Endothelial cell of umbilical vein (primary cell): ENCODE measurements around the gene SRSF1. TPM values are rescaled to one million over a fixed set of nuclear protein-coding genes. Genes with fewer than 3 reads are reported as not detected.

Experiments used
- BruUV-seq: library from RNA; stranded (reverse); fragments of 400-500 nt; replicated peaks from 2 replicates; lab custom pipeline; 2021; lab: Mats Ljungman, UMichigan
- CTCF ChIA-PET: fragments of 300-600, 350-600 bp; sonication (Branson Sonifier 250); formaldehyde crosslinking; loops from one replicate; lab custom pipeline; 2021; ENCODE audit warnings: antibody characterized with exemption, inconsistent platforms; lab: Charles Lee
- POLR2A ChIA-PET: fragments of 300-600, 350-600 bp; sonication (Branson Sonifier 250); formaldehyde crosslinking; loops from one replicate; lab custom pipeline; 2021; ENCODE audit warnings: antibody characterized with exemption, inconsistent platforms; lab: Charles Lee
- DNase-seq: peaks from one replicate; pipeline ENCODE4 v3.0.0-alpha.2; 2011; ENCODE audit warnings: low read depth, low spot score
- FAIRE-seq: peaks from 2 replicates; lab custom pipeline; 2011; peaks lifted over from hg19 to GRCh38; lab: Jason Lieb, UNC
- H2AFZ ChIP-seq: 2 replicates; pipeline ENCODE4 v1.6.0; 2012; ENCODE audit warnings: low read depth, low read length, control low read depth, inconsistent platforms
- H3K27ac ChIP-seq: 2 replicates; pipeline ENCODE4 v1.5.1; 2011; ENCODE audit warnings: low read depth, mild to moderate bottlenecking, control low read depth, low read length, moderate library complexity; ENCODE audit not compliant: insufficient read depth
- H3K27me3 ChIP-seq, 2 experiments: 2 replicates each; pipeline versions ENCODE4 v1.6.0 to v1.6.1; 2011; ENCODE audit warnings: low read length in 2 of 2, mixed read lengths in 1 of 2; ENCODE audit not compliant: control insufficient read depth in 2 of 2, insufficient read depth in 2 of 2
- H3K36me3 ChIP-seq, 2 experiments: 2 replicates in 1 of 2; 3 replicates in 1 of 2; pipeline ENCODE4 v1.5.1; 2011; ENCODE audit warnings: low read length in 2 of 2, mild to moderate bottlenecking in 1 of 2, moderate library complexity in 1 of 2; ENCODE audit not compliant: control insufficient read depth in 2 of 2, insufficient read depth in 2 of 2; ENCODE audit errors: extremely low read depth in 1 of 2
- H3K4me1 ChIP-seq: 3 replicates; pipeline ENCODE4 v1.5.1; 2011; ENCODE audit warnings: mild to moderate bottlenecking, low read length; ENCODE audit not compliant: control insufficient read depth, insufficient read depth; ENCODE audit errors: extremely low read depth
- H3K4me2 ChIP-seq: 2 replicates; pipeline ENCODE4 v1.6.1; 2011; ENCODE audit warnings: low read length, control low read depth, mixed read lengths; ENCODE audit not compliant: insufficient read depth
- H3K4me3 ChIP-seq, 3 experiments: fragments of 200-600 bp in 1 of 3; sonication (generic), shearing (Covaris generic) in 1 of 3; replicated peaks in 1 of 3; 2 replicates each; pipeline ENCODE4 v1.5.1; 2011 to 2016; ENCODE audit warnings: control low read depth in 3 of 3, low read length in 3 of 3, mild to moderate bottlenecking in 2 of 3, inconsistent platforms in 1 of 3, low read depth in 1 of 3, moderate library complexity in 1 of 3; ENCODE audit not compliant: insufficient read depth in 1 of 3
- H3K79me2 ChIP-seq: 2 replicates; pipeline ENCODE4 v1.6.0; 2012; ENCODE audit warnings: low read length, inconsistent platforms; ENCODE audit not compliant: control insufficient read depth, insufficient read depth
- H3K9ac ChIP-seq: replicated peaks from 2 replicates; pipeline ENCODE3; 2011; ENCODE audit warnings: low read length, control low read depth; ENCODE audit not compliant: insufficient read depth; ENCODE audit errors: extremely low read depth
- H3K9me1 ChIP-seq: replicated peaks from 3 replicates; pipeline ENCODE4 v1.6.0; 2011; ENCODE audit warnings: mild to moderate bottlenecking, low read length; ENCODE audit not compliant: control insufficient read depth, insufficient read depth; ENCODE audit errors: extremely low read depth
- H3K9me3 ChIP-seq: replicated peaks from 2 replicates; pipeline ENCODE4 v1.5.1; 2012; ENCODE audit warnings: low read length, inconsistent platforms; ENCODE audit not compliant: control insufficient read depth, insufficient read depth
- H4K20me1 ChIP-seq: replicated peaks from 2 replicates; pipeline ENCODE3; 2011; ENCODE audit warnings: mild to moderate bottlenecking, low read length; ENCODE audit not compliant: control insufficient read depth, insufficient read depth; ENCODE audit errors: extremely low read depth
- EZH2 ChIP-seq: IDR thresholded peaks from 2 replicates; pipeline ENCODE4 v1.6.1; 2012; ENCODE audit warnings: borderline replicate concordance, low read depth, mild to moderate bottlenecking, moderate library complexity, low read length, inconsistent platforms; ENCODE audit not compliant: severe bottlenecking
- FOS ChIP-seq: IDR thresholded peaks from 2 replicates; pipeline ENCODE4 v1.6.1; 2011; ENCODE audit warnings: mild to moderate bottlenecking, low read length, moderate library complexity, borderline replicate concordance; ENCODE audit not compliant: insufficient read depth
- GATA2 ChIP-seq: IDR thresholded peaks from 2 replicates; pipeline ENCODE4 v1.7.0; 2011; ENCODE audit warnings: low read depth, mild to moderate bottlenecking, moderate library complexity, mixed read lengths, low read length; ENCODE audit not compliant: insufficient read length, insufficient read depth
- JUN ChIP-seq: IDR thresholded peaks from 2 replicates; pipeline ENCODE4 v1.6.1; 2011; ENCODE audit warnings: borderline replicate concordance, low read depth; ENCODE audit not compliant: insufficient read length, insufficient read depth
- MYC ChIP-seq: IDR thresholded peaks from one replicate; pipeline ENCODE4 v1.6.1; 2011; ENCODE audit warnings: mild to moderate bottlenecking, low read depth, low read length
- POLR2A ChIP-seq: IDR thresholded peaks from 2 replicates; pipeline ENCODE4 v1.6.1; 2012; ENCODE audit warnings: low read depth, mild to moderate bottlenecking, control low read depth, low read length
- POLR2AphosphoS5 ChIP-seq: IDR thresholded peaks from 2 replicates; pipeline ENCODE4 v1.6.1; 2012; ENCODE audit warnings: low read depth, mild to moderate bottlenecking, control low read depth, low read length, moderate library complexity; ENCODE audit not compliant: insufficient read depth
- dilution Hi-C: fragments of 300-500 bp; cut with MboI; formaldehyde crosslinking; loops from one replicate; pipeline ENCODE4 v1.15.0; 2019; ENCODE audit warnings: low sequenced_read_pairs; ENCODE audit not compliant: extremely low pct_ligation_motif_present
- intact Hi-C: fragments of 100-400 bp; cut with micrococcal nuclease; formaldehyde crosslinking; loops from one replicate; pipeline ENCODE4 v1.10.0; 2022
- polyA plus RNA-seq, 4 experiments: library from polyadenylated mRNA; depleted of rRNA in 3 of 4; stranded (reverse) in 3 of 4; unstranded in 1 of 4; fragments of >200 nt; gene quantifications; 2 replicates each; pipeline versions ENCODE4 v1.2.1 to v1.2.3, GENCODE V29; 2011 to 2012; ENCODE audit warnings: missing spikeins in 1 of 4
- total RNA-seq: library from RNA; stranded (reverse); gene quantifications from 2 replicates; pipeline ENCODE4 v1.2.3, GENCODE V29; 2021
- TF ChIP-seq, protein P1 (sequence below): IDR thresholded peaks from 2 replicates; pipeline ENCODE4 v1.6.1; 2011; ENCODE audit not compliant: insufficient read depth, insufficient read length
- TF ChIP-seq, protein P2 (sequence below), 2 donors: IDR thresholded peaks; 1 replicate in 1 of 2; 2 replicates in 1 of 2; pipeline ENCODE4 v1.5.1; 2011; ENCODE audit warnings: low read length in 2 of 2, mild to moderate bottlenecking in 2 of 2, moderate library complexity in 2 of 2, control low read depth in 1 of 2, inconsistent platforms in 1 of 2, low read depth in 1 of 2; ENCODE audit not compliant: insufficient read depth in 1 of 2; ENCODE audit errors: extremely low read depth in 1 of 2

SRSF1 gene
- total and polyA plus RNA-seq, 2 donors (not counting 3 experiments of a cell fraction or from before 2014, with no cell fraction given), result 133 to 316 TPM

DNA sequence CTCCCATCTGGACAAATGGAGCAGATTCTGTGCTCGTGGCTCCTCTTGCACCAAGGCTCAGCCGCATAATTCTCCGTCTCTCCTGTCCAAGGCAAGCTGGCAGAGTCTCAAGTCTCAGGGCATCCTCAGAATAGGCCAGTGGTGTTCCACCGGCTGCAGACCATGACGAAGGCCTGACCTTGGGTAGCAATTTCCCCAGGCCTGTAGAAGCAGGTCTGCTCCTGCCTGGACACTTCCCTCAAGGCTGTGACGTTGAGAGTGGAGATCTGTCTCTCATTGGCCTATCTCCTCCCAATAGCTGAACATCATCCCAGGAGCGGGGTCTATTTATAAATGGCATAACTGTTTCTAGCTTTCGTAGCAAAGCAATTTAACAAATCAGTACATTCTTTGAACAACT is 33.3 kb upstream of the SRSF1 start:
- TF ChIP-seq MYC, result no peak
- TF ChIP-seq FOS, result no peak
- no peak for TF ChIP-seq POLR2AphosphoS5
- TF ChIP-seq GATA2, result no peak
- TF ChIP-seq POLR2A, result no peak
- TF ChIP-seq, protein P1, sequence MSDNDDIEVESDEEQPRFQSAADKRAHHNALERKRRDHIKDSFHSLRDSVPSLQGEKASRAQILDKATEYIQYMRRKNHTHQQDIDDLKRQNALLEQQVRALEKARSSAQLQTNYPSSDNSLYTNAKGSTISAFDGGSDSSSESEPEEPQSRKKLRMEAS, result no peak
- TF ChIP-seq, protein P2, sequence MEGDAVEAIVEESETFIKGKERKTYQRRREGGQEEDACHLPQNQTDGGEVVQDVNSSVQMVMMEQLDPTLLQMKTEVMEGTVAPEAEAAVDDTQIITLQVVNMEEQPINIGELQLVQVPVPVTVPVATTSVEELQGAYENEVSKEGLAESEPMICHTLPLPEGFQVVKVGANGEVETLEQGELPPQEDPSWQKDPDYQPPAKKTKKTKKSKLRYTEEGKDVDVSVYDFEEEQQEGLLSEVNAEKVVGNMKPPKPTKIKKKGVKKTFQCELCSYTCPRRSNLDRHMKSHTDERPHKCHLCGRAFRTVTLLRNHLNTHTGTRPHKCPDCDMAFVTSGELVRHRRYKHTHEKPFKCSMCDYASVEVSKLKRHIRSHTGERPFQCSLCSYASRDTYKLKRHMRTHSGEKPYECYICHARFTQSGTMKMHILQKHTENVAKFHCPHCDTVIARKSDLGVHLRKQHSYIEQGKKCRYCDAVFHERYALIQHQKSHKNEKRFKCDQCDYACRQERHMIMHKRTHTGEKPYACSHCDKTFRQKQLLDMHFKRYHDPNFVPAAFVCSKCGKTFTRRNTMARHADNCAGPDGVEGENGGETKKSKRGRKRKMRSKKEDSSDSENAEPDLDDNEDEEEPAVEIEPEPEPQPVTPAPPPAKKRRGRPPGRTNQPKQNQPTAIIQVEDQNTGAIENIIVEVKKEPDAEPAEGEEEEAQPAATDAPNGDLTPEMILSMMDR (IDR thresholded peaks at IDR 0.05; ENCODE audit: extremely low read depth in 1 of 2, insufficient read depth in 1 of 2, low read depth in 1 of 2, low read length in 2 of 2), result no peak
- TF ChIP-seq EZH2, result no peak
- TF ChIP-seq JUN, result no peak
- POLR2A ChIA-PET, result no interaction called here
- H3K9ac ChIP-seq, result no peak overlapping the region
- no peak overlapping the region for H2AFZ ChIP-seq
- CTCF ChIA-PET, result no interaction called here
- no peaks in the 10 kb centered on the region for H3K4me1 ChIP-seq
- dilution Hi-C loops (no loop called here), intact Hi-C loops (no loop called here)
- no peaks in the 10 kb centered on the region for H3K9me3 ChIP-seq
- H3K27ac ChIP-seq, result no peak overlapping the region
- H3K36me3 ChIP-seq, result no peaks in the 10 kb centered on the region
- no peaks in the 10 kb centered on the region for H4K20me1 ChIP-seq
- FAIRE-seq, result no peak
- no peaks in the 10 kb centered on the region for H3K79me2 ChIP-seq
- no peak for DNase-seq
- no peaks in the 10 kb centered on the region for H3K9me1 ChIP-seq
- peaks cover 7 to 14% of the 10 kb centered on the region in 2 experiments for H3K27me3 ChIP-seq
- H3K4me2 ChIP-seq, result no peak overlapping the region
- no TSS peak for BruUV-seq
- H3K4me3 ChIP-seq, result no peak overlapping the region
